ENCODE measurements around the gene C3orf18. TPM values are rescaled to one million over a fixed set of nuclear protein-coding genes. Genes with fewer than 3 reads are reported as not detected.

Gene C3orf18
- total and polyA plus RNA-seq, 2 donors = 4.3 to 4.5 TPM

DNA sequence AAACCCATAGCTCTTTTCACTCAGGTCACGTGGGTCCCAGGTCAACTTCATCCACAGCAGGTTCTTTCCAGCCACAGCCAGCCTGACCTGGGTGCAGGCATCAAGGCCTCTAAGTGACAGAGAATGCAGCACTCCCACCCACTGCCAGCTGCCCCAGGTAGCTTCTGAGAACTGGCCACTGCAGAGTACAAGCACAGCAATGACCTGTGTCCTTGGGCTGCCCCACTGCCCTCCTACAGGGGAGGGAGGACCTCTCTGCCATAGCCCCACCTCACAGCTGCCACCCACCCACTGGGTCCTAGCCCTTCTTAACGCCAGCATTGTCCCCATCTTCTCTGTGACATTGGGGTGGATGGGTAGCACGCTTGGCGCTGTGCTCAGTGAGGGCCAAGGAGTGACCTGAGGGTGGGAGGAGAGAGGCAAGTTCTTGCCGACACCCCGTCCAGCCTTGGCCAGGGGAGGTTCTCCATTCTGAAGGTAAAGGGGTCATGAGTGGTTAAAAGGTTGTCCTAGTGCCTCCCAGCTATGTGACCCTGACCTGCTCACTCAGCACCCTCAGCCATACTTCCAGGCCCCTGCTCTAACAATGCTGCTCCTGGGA, 31.7 kb upstream of the C3orf18 start:
- peaks cover 0 to 2% of the 10 kb centered on the region in 2 donors for H3K36me3 ChIP-seq (ENCODE audit: control insufficient read depth in 2 of 2, insufficient read depth in 2 of 2, low read length in 1 of 2)
- DNase-seq (ENCODE audit: low read depth in 6 of 9, low spot score in 9 of 9) = no peak

DNA sequence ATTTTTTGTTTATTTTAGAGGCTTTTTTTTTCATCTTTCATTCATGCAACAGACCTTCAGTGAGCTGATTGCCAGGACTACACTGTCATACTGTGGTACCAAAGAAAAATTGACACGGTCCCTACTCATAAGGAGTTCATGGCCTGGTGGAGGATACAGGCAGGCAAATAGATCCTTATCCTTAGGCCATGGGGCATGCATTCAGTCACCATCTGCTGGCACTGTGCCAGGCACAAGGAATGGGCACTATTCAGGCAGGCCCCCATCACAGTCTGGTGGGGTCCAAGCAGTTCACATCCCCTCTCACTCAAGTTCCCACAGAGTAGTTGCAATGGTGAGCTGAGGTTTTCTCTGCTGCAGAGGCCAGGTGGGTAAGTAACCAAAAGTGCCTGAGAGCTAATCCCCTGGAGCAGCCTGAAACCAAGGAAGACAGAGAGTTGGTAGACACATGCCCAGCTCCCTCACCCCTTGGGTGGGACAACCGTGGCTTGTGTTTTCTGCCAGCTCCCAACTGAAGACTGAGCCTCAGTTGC, 26.8 kb upstream of the C3orf18 start:
- WGBS = 7% methylated on average over 2 of the region's 2 CpGs

More for the DNA sequence above, 31.7 kb upstream of the C3orf18 start:
- no peak overlapping the region for H3K4me3 ChIP-seq (ENCODE audit: low read length in 2 of 2)
- peaks cover 12 to 56% of the 10 kb centered on the region in 2 donors for H3K4me1 ChIP-seq (ENCODE audit: control insufficient read depth in 2 of 2, insufficient read depth in 2 of 2, low read length in 2 of 2)
- H3K9me3 ChIP-seq (ENCODE audit: control insufficient read depth in 2 of 2, insufficient read depth in 1 of 2, low read length in 1 of 2) = no peaks in the 10 kb centered on the region
- no peak overlapping the region for H3K27ac ChIP-seq (ENCODE audit: low read depth in 1 of 2, low read length in 1 of 2)
- WGBS = 98% methylated on average over 6 of the region's 6 CpGs
- H3K27me3 ChIP-seq (ENCODE audit: control insufficient read depth in 2 of 2, insufficient read depth in 1 of 2, low read length in 1 of 2) = no peaks in the 10 kb centered on the region

DNA sequence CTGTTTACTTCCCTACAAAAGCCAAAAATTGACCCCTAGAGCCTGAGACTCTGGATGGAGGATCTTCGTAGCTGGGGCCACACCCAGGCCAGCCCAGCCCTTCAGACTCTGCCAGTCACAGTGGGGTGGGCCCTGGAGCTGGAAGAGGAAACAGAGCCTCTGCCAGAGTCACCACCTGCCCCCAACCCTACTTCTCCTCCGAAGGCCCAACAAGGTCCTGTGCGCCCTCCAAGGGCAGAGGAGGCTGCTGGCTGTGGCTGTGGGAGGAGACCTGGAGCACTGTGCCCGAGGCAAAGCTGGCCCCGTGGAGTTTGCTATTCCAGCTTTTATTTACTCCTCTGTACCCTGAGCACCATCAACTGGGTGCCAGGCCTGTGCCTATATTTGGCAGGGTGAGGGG, 25.0 kb upstream of the C3orf18 start:
- DNase-seq (ENCODE audit: low read depth in 6 of 9, low spot score in 9 of 9) = no peak

More for the DNA sequence above, 26.8 kb upstream of the C3orf18 start:
- Histone ChIP-seq H3K9me3 (ENCODE audit: control insufficient read depth in 2 of 2, insufficient read depth in 1 of 2, low read length in 1 of 2) (no peaks in the 10 kb centered on the region), H3K36me3 (ENCODE audit: control insufficient read depth in 2 of 2, insufficient read depth in 2 of 2, low read length in 1 of 2) (no peaks in the 10 kb centered on the region), H3K4me1 (ENCODE audit: control insufficient read depth in 2 of 2, insufficient read depth in 2 of 2, low read length in 2 of 2) (peaks cover 6 to 45% of the 10 kb centered on the region in 2 donors), H3K27me3 (ENCODE audit: control insufficient read depth in 2 of 2, insufficient read depth in 1 of 2, low read length in 1 of 2) (no peaks in the 10 kb centered on the region), H3K27ac (ENCODE audit: low read depth in 1 of 2, low read length in 1 of 2) (no peak overlapping the region), H3K4me3 (ENCODE audit: low read length in 2 of 2) (no peak overlapping the region)
- no peak for DNase-seq (ENCODE audit: low read depth in 6 of 9, low spot score in 9 of 9)

DNA sequence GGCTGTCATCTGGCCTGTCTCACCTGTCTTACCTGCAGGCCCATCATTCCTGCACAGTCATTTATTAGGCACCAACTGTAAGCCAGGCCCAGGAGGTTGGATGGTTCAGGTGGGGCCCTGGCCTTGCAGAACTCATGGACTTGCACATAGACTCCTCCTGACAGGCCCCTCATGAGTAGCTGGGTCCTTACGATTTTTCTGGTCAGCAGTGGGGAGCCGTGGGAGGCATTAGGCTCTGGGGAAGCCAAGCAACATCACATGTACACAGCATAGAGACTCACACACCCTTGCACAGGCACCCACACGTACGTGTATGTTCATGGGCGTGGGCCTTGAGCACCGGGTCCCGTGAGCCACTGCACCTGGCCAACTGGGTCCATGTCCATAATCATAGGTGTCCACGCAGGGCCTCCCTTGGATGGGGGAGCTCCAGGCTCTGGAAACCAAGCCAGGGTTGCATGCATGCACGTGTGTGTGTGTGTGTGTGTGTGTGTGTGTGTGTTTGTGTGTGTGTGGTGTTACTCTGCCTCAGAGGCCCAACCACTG, 23.7 kb upstream of the C3orf18 start:
- H3K4me3 ChIP-seq (ENCODE audit: low read length in 2 of 2) = no peak overlapping the region
- H3K27ac ChIP-seq (ENCODE audit: low read depth in 1 of 2, low read length in 1 of 2) = peak overlapping the region; percentile 68
- no peaks in the 10 kb centered on the region for H3K9me3 ChIP-seq (ENCODE audit: control insufficient read depth in 2 of 2, insufficient read depth in 1 of 2, low read length in 1 of 2)
- no peak for DNase-seq (ENCODE audit: low read depth in 6 of 9, low spot score in 9 of 9)
- H3K4me1 ChIP-seq (ENCODE audit: control insufficient read depth in 2 of 2, insufficient read depth in 2 of 2, low read length in 2 of 2) = peaks cover 6 to 66% of the 10 kb centered on the region in 2 donors
- WGBS = 69% methylated on average over 9 of the region's 9 CpGs
- no peaks in the 10 kb centered on the region for H3K36me3 ChIP-seq (ENCODE audit: control insufficient read depth in 2 of 2, insufficient read depth in 2 of 2, low read length in 1 of 2)
- H3K27me3 ChIP-seq (ENCODE audit: control insufficient read depth in 2 of 2, insufficient read depth in 1 of 2, low read length in 1 of 2) = no peaks in the 10 kb centered on the region

More for the DNA sequence above, 25.0 kb upstream of the C3orf18 start:
- no peak overlapping the region for H3K4me3 ChIP-seq (ENCODE audit: low read length in 2 of 2)
- peak overlapping the region in 1 of 2 donors; percentile 18 for H3K27ac ChIP-seq (ENCODE audit: low read depth in 1 of 2, low read length in 1 of 2)
- peaks cover 6 to 56% of the 10 kb centered on the region in 2 donors for H3K4me1 ChIP-seq (ENCODE audit: control insufficient read depth in 2 of 2, insufficient read depth in 2 of 2, low read length in 2 of 2)
- H3K27me3 ChIP-seq (ENCODE audit: control insufficient read depth in 2 of 2, insufficient read depth in 1 of 2, low read length in 1 of 2) = no peaks in the 10 kb centered on the region
- H3K9me3 ChIP-seq (ENCODE audit: control insufficient read depth in 2 of 2, insufficient read depth in 1 of 2, low read length in 1 of 2) = no peaks in the 10 kb centered on the region
- H3K36me3 ChIP-seq (ENCODE audit: control insufficient read depth in 2 of 2, insufficient read depth in 2 of 2, low read length in 1 of 2) = no peaks in the 10 kb centered on the region
- WGBS = 22% methylated on average over 5 of the region's 5 CpGs

DNA sequence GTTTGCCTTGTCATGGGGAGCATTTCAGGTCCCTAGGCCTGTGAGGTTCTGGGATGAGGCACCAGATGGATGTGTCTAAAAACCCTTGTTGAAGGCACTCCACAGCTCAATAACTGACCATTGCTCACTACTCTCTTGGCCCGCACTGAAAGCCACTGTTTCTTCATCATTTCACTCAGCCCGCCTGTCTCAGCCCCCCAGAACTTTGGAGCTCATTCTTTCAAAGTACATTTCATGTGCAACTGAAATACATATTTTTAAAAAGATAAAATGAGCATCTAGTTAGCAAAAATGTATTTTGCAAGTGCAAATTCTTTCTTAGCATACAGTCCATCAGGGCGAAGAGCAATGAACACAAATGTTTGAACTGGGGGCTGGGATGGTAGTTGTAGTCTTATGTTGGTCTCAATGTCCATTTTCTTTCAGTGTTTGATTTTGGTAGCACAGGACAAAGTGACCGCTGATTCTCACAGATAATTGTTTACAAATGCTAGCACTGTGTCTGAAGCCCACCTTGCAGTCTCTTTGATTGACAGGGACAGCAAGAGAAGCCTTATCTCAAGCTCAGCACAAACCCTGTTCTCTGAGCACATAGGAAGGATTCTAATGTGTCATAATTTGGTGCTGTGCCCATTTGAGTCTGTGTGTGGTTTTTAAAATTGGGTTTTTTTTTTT, 21.3 kb upstream of the C3orf18 start:
- DNase-seq (ENCODE audit: low read depth in 6 of 9, low spot score in 9 of 9) = no peak
- Histone ChIP-seq H3K4me1 (ENCODE audit: control insufficient read depth in 2 of 2, insufficient read depth in 2 of 2, low read length in 2 of 2) (peaks cover 6 to 62% of the 10 kb centered on the region in 2 donors), H3K9me3 (ENCODE audit: control insufficient read depth in 2 of 2, insufficient read depth in 1 of 2, low read length in 1 of 2) (no peaks in the 10 kb centered on the region), H3K36me3 (ENCODE audit: control insufficient read depth in 2 of 2, insufficient read depth in 2 of 2, low read length in 1 of 2) (peaks cover 0 to 1% of the 10 kb centered on the region in 2 donors), H3K27me3 (ENCODE audit: control insufficient read depth in 2 of 2, insufficient read depth in 1 of 2, low read length in 1 of 2) (no peaks in the 10 kb centered on the region), H3K4me3 (ENCODE audit: low read length in 2 of 2) (no peak overlapping the region), H3K27ac (ENCODE audit: low read depth in 1 of 2, low read length in 1 of 2) (peak overlapping the region in 1 of 2 donors; percentile 24)
- WGBS = 97% methylated on average over 4 of the region's 4 CpGs

DNA sequence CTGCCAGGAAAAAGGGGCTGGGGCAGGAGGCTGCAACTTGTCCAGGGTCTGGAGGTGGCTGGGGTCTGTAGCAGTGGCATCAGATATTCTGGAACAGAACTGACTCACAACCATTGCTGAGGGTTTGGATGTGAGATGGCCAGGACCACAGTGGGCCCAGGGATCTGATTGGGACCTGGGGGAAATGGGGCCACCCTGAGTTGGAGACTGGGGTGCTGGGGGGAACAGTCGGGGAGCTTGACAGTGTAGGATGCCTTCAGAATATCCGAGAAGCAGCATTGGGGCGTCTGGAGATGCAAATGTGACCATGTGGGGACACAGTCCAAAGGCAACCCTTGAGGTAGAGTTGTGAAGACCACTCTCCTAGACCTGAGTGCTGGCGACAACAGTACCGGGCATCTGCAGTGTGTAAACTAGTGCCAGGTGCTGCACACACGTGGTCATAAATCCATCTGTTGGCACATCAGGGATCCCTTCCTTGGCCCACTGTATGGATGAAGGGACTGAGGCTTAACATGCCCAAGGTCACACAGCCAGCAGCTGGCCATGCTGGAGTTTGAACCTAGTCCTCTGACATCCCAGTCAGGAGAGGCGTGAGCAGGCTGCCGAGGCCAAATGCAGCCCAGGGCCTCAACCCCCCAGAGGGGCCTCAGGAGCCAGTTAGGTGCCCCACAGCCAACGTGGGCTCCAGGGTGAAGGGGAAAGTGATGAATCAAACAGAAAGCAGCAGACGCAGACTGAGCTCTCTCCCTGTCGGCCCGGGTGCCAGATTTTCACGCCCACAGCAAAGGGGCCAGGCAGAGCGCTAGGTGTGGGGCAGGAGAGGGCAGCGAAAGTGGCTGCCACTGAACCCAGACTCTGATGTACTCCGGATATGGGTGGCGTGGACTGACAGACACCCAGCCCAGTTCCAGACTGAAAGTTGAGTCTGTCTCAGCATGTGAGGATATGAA, 20.5 kb upstream of the C3orf18 start:
- Histone ChIP-seq H3K36me3 (ENCODE audit: control insufficient read depth in 2 of 2, insufficient read depth in 2 of 2, low read length in 1 of 2) (peaks cover 0 to 8% of the 10 kb centered on the region in 2 donors), H3K27ac (ENCODE audit: low read depth in 1 of 2, low read length in 1 of 2) (peak overlapping the region in 1 of 2 donors; percentile 41), H3K27me3 (ENCODE audit: control insufficient read depth in 2 of 2, insufficient read depth in 1 of 2, low read length in 1 of 2) (no peaks in the 10 kb centered on the region), H3K9me3 (ENCODE audit: control insufficient read depth in 2 of 2, insufficient read depth in 1 of 2, low read length in 1 of 2) (no peaks in the 10 kb centered on the region), H3K4me3 (ENCODE audit: low read length in 2 of 2) (no peak overlapping the region), H3K4me1 (ENCODE audit: control insufficient read depth in 2 of 2, insufficient read depth in 2 of 2, low read length in 2 of 2) (peaks cover 6 to 59% of the 10 kb centered on the region in 2 donors)
- DNase-seq (ENCODE audit: low read depth in 6 of 9, low spot score in 9 of 9) = no peak
- 61% methylated on average over 17 of the region's 17 CpGs for WGBS

DNA sequence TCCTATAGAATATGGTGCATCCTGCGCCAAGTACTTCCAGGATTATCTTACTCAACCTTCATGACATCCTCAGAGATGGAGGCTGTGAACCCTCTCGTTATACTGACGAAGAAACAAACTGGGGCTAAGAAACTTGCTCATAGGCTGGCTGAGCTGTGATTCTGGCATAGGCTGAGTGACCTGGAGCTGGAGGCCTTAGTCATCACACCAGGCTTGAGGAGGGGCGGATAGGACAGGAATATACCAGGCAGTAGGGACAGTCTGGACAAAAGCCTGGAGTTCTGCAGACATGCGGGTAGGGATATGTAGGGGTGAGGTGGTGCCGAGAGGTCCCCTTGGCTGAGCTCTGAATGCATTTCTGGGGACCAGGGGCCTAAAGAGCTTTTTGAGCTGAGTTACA, 19.8 kb upstream of the C3orf18 start:
- Histone ChIP-seq H3K4me1 (ENCODE audit: control insufficient read depth in 2 of 2, insufficient read depth in 2 of 2, low read length in 2 of 2) (peaks cover 6 to 52% of the 10 kb centered on the region in 2 donors), H3K9me3 (ENCODE audit: control insufficient read depth in 2 of 2, insufficient read depth in 1 of 2, low read length in 1 of 2) (no peaks in the 10 kb centered on the region), H3K36me3 (ENCODE audit: control insufficient read depth in 2 of 2, insufficient read depth in 2 of 2, low read length in 1 of 2) (peaks cover 0 to 12% of the 10 kb centered on the region in 2 donors), H3K27ac (ENCODE audit: low read depth in 1 of 2, low read length in 1 of 2) (no peak overlapping the region), H3K27me3 (ENCODE audit: control insufficient read depth in 2 of 2, insufficient read depth in 1 of 2, low read length in 1 of 2) (no peaks in the 10 kb centered on the region), H3K4me3 (ENCODE audit: low read length in 2 of 2) (no peak overlapping the region)
- DNase-seq (ENCODE audit: low read depth in 6 of 9, low spot score in 9 of 9) = no peak
- 98% methylated on average over 6 of the region's 6 CpGs for WGBS

DNA sequence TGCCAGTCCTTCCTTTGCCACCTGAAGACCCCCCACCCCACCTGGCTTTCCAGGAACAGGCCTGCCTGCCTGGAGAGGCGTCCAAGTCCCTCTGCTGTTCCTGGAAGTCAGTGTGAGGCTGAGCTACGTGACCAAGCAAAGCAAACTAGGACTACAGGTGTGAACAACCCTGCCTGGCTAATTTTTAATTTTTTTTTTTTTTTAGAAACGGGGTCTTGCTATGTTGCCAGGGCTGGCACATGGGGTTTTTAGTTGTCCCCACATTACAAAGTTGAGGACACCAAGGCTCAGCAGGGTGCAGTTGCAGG, 19.2 kb upstream of the C3orf18 start:
- 36% methylated on average over 3 of the region's 3 CpGs for WGBS
- Histone ChIP-seq H3K4me1 (ENCODE audit: control insufficient read depth in 2 of 2, insufficient read depth in 2 of 2, low read length in 2 of 2) (peaks cover 6 to 47% of the 10 kb centered on the region in 2 donors), H3K9me3 (ENCODE audit: control insufficient read depth in 2 of 2, insufficient read depth in 1 of 2, low read length in 1 of 2) (no peaks in the 10 kb centered on the region), H3K4me3 (ENCODE audit: low read length in 2 of 2) (no peak overlapping the region), H3K27me3 (ENCODE audit: control insufficient read depth in 2 of 2, insufficient read depth in 1 of 2, low read length in 1 of 2) (no peaks in the 10 kb centered on the region), H3K36me3 (ENCODE audit: control insufficient read depth in 2 of 2, insufficient read depth in 2 of 2, low read length in 1 of 2) (peaks cover under 1 to 18% of the 10 kb centered on the region in 2 donors), H3K27ac (ENCODE audit: low read depth in 1 of 2, low read length in 1 of 2) (no peak overlapping the region)
- no peak for DNase-seq (ENCODE audit: low read depth in 6 of 9, low spot score in 9 of 9)

Measured in thymus (tissue), 11 donors.